OCI-LY1 (cell line): ENCODE measurements around the gene PM20D1.

Experiments
- H2AFZ ChIP-seq: fragments of 200-600 bp; sonication (generic), shearing (Covaris generic); 2 replicates; pipeline ENCODE4 v1.6.0; 2014; ENCODE audit warnings: antibody characterized with exemption, mild to moderate bottlenecking, low read length
- H3F3A ChIP-seq: fragments of 200-600 bp; sonication (generic), shearing (Covaris generic); 2 replicates; pipeline ENCODE4 v1.6.0; 2014; ENCODE audit warnings: mild to moderate bottlenecking, antibody characterized with exemption, low read length, moderate library complexity; ENCODE audit not compliant: insufficient read depth
- H3K27ac ChIP-seq: fragments of 200-600 bp; sonication (generic); 2 replicates; pipeline ENCODE4 v1.5.1; 2014; ENCODE audit warnings: low read length, mixed run types, mild to moderate bottlenecking, low read depth; ENCODE audit not compliant: poor library complexity, severe bottlenecking
- H3K27me3 ChIP-seq: fragments of 200-600 bp; sonication (generic); 2 replicates; pipeline ENCODE4 v1.6.0; 2014; ENCODE audit warnings: antibody characterized with exemption, mild to moderate bottlenecking, low read length, moderate library complexity; ENCODE audit not compliant: insufficient read depth
- H3K36me3 ChIP-seq: fragments of 200-600 bp; sonication (generic); 2 replicates; pipeline ENCODE4 v1.6.1; 2014; ENCODE audit warnings: mild to moderate bottlenecking, antibody characterized with exemption, low read length, moderate library complexity, mixed read lengths; ENCODE audit not compliant: insufficient read depth
- H3K4me1 ChIP-seq: fragments of 200-600 bp; sonication (generic); 2 replicates; pipeline ENCODE4 v1.5.1; 2014; ENCODE audit warnings: mild to moderate bottlenecking, low read length, moderate library complexity; ENCODE audit not compliant: insufficient read depth, severe bottlenecking
- H3K4me2 ChIP-seq: fragments of 200-600 bp; sonication (generic), shearing (Covaris generic); 2 replicates; pipeline ENCODE4 v1.6.1; 2014; ENCODE audit warnings: low read length
- H3K4me3 ChIP-seq: fragments of 200-600 bp; sonication (generic); 2 replicates; pipeline ENCODE4 v1.5.1; 2014; ENCODE audit warnings: low read length, low read depth, mild to moderate bottlenecking, mixed read lengths; ENCODE audit not compliant: poor library complexity, severe bottlenecking
- H3K79me2 ChIP-seq: fragments of 200-600 bp; shearing (Covaris generic); 2 replicates; pipeline ENCODE4 v1.6.1; 2016; ENCODE audit warnings: mixed run types, low read length, mixed read lengths; ENCODE audit not compliant: insufficient read depth
- H3K9ac ChIP-seq: fragments of 200-600 bp; sonication (generic), shearing (Covaris generic); 2 replicates; pipeline ENCODE4 v1.6.1; 2014; ENCODE audit warnings: mild to moderate bottlenecking, low read length, mixed read lengths
- H3K9me2 ChIP-seq: fragments of 200-600 bp; sonication (generic), shearing (Covaris generic); 2 replicates; pipeline ENCODE4 v1.6.1; 2014; ENCODE audit warnings: low read depth, mild to moderate bottlenecking, low read length, mixed read lengths
- H3K9me3 ChIP-seq: fragments of 200-600 bp; shearing (Covaris generic); 2 replicates; pipeline ENCODE4 v1.6.1; 2014; ENCODE audit warnings: low read length, mixed read lengths
- H4K20me1 ChIP-seq: fragments of 200-600 bp; sonication (generic), shearing (Covaris generic); 2 replicates; pipeline ENCODE4 v1.6.0; 2016; ENCODE audit warnings: mild to moderate bottlenecking, low read length; ENCODE audit not compliant: insufficient read depth
- CTCF ChIP-seq: fragments of 200-600 bp; sonication (generic), shearing (Covaris generic); IDR thresholded peaks from 2 replicates; pipeline ENCODE4 v1.5.1; 2017; ENCODE audit warnings: mild to moderate bottlenecking, antibody characterized with exemption, low read length, moderate library complexity, mixed read lengths
- EZH2 ChIP-seq: fragments of 200-600 bp; sonication (generic), shearing (Covaris generic); IDR thresholded peaks from 2 replicates; pipeline ENCODE4 v1.8.0; 2017; ENCODE audit warnings: borderline replicate concordance, mixed run types, mild to moderate bottlenecking, antibody characterized with exemption, low read length, moderate library complexity, mixed read lengths

PM20D1 gene

GRCh38 chr1:205785446-205785845 is 64.5 kb downstream of the PM20D1 start:
- Histone ChIP-seq H3K79me2 (no peaks in the 10 kb centered on the region), H3K4me2 (no peak overlapping the region), H3K27ac (no peak overlapping the region), H3K27me3 (0 out of 2 replicates have a peak, but pooled peaks cover 3% of the 10 kb centered on the region), H4K20me1 (no peaks in the 10 kb centered on the region), H3K36me3 (no peaks in the 10 kb centered on the region), H3K4me3 (no peak overlapping the region), H3K9me3 (no peaks in the 10 kb centered on the region), H3K9ac (no peak overlapping the region), H3K4me1 (no peaks in the 10 kb centered on the region), H3K9me2 (no peaks in the 10 kb centered on the region), H2AFZ (no peak overlapping the region), H3F3A (no peaks in the 10 kb centered on the region)
- no peak for TF ChIP-seq EZH2

- H3K9me2 ChIP-seq, result no peaks in the 10 kb centered on the region
- no peak for TF ChIP-seq EZH2
- TF ChIP-seq CTCF, result no peak
These were observed 66.0 kb downstream of the PM20D1 start for GRCh38 chr1:205783904-205784303.

DNA sequence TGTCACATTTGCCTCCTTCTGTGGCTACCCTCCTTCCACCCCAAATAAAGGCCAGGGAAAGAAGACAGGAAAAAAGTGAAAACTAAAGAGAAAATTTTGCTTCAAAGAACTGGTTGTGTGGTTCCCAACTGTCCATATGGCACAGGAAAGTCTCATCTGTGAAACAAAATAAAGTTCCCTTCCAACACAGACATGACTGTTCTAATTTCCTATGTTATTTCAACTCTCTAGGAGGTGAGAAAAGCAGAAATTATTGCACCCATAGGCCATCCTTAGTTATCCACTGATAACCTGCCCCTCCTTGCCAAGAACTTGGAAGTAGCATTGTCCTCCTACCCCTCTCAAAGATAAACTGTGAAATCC is 66.5 kb downstream of the PM20D1 start:
- Histone ChIP-seq H3K79me2 (no peaks in the 10 kb centered on the region), H3K9me2 (no peaks in the 10 kb centered on the region), H3K4me3 (no peak overlapping the region), H3K9ac (no peak overlapping the region), H4K20me1 (no peaks in the 10 kb centered on the region), H3K4me2 (no peak overlapping the region), H2AFZ (no peak overlapping the region), H3K27ac (no peak overlapping the region), H3K27me3 (0 out of 2 replicates have a peak, but pooled peaks cover 3% of the 10 kb centered on the region), H3K9me3 (no peaks in the 10 kb centered on the region), H3F3A (no peaks in the 10 kb centered on the region), H3K36me3 (no peaks in the 10 kb centered on the region), H3K4me1 (no peaks in the 10 kb centered on the region)
- TF ChIP-seq EZH2, result no peak
- no peak for TF ChIP-seq CTCF

More at GRCh38 chr1:205783904-205784303, 66.0 kb downstream of the PM20D1 start:
- no peak overlapping the region for H3K27ac ChIP-seq
- H3K4me2 ChIP-seq, result no peak overlapping the region
- H3K4me3 ChIP-seq, result no peak overlapping the region
- 0 out of 2 replicates have a peak, but pooled peaks cover 3% of the 10 kb centered on the region for H3K27me3 ChIP-seq
- H3K4me1 ChIP-seq, result no peaks in the 10 kb centered on the region
- H3K79me2 ChIP-seq, result no peaks in the 10 kb centered on the region
- no peaks in the 10 kb centered on the region for H3K9me3 ChIP-seq
- no peaks in the 10 kb centered on the region for H4K20me1 ChIP-seq
- H3K9ac ChIP-seq, result no peak overlapping the region
- no peak overlapping the region for H2AFZ ChIP-seq
- no peaks in the 10 kb centered on the region for H3K36me3 ChIP-seq
- no peaks in the 10 kb centered on the region for H3F3A ChIP-seq

DNA sequence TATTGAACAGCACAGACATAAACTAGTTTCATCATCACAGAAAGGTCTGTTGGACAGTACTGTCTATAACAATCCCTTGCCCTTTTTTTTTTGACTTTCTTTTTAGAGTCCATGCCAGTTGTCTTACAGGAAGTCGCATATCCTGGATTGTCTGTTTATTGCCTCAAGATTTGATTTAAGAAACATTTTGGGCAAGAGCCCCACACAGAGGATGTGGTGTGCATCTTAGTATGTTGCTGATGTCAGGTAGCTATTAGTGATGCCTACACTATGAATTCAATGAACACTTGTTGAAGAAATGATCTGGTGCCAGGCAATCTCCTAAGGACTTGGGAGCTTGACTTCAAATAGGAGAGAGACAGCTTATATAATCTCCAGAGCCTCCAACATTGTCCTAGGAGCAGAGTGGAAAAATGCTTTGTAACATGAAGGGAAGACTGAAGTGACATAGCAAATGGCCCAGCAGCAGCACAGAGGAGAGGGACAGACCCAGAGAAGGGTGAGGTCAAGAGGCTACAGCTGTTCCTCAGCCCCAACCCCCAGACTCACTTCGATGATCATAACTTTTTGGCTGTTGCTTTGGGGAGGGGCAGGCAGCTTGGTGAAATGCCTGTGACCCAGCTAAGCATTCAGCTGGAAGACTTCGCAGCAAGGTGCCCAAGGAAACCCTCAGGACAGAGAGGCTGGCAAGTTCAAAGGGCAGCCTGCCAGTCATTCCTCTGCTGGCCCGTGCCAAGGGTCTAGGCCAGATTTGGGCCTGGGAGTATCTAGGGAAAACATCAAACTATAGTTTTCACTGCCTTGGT is 67.1 kb downstream of the PM20D1 start:
- H3K9me3 ChIP-seq, result no peaks in the 10 kb centered on the region
- H3F3A ChIP-seq, result no peaks in the 10 kb centered on the region
- no peak overlapping the region for H3K4me3 ChIP-seq
- no peak overlapping the region for H3K9ac ChIP-seq
- no peaks in the 10 kb centered on the region for H4K20me1 ChIP-seq
- no peaks in the 10 kb centered on the region for H3K36me3 ChIP-seq
- H3K4me2 ChIP-seq, result no peak overlapping the region
- no peak overlapping the region for H3K27ac ChIP-seq
- no peaks in the 10 kb centered on the region for H3K9me2 ChIP-seq
- H3K4me1 ChIP-seq, result no peaks in the 10 kb centered on the region
- no peak for TF ChIP-seq EZH2
- TF ChIP-seq CTCF, result no peak
- H3K27me3 ChIP-seq, result 0 out of 2 replicates have a peak, but pooled peaks cover 3% of the 10 kb centered on the region
- no peak overlapping the region for H2AFZ ChIP-seq
- H3K79me2 ChIP-seq, result no peaks in the 10 kb centered on the region
